ENCODE results near the gene DNAJB2.

- TF ChIP-seq CTCF (IDR thresholded peaks at IDR 0.05 in 4 of 5, conservative IDR thresholded peaks at IDR 0.05 in 1 of 5) (no peak), POLR2A (IDR thresholded peaks at IDR 0.05) (peak in 1 of 2 donors; percentile 23)
These were observed 10.6 kb downstream of the DNAJB2 start for GRCh38 chr2:219289537-219290361.
